Activated T-cell treated with anti-CD3 and anti-CD28 coated beads, Interleukin-2, amount 50 U/mL, for 1 hour (primary cell): ENCODE measurements around the gene NAP1L1.
A peak's percentile ranks its signal among the peaks of the same experiment; 100 is the strongest.

Experiments
- DNase-seq: peaks from one replicate; pipeline ENCODE4 v3.0.0-alpha.2; 2020

The NAP1L1 gene

GRCh38 chr12:76037130-76038103 lies 47.1 kb downstream of the NAP1L1 start:
- DNase-seq, result no peak

GRCh38 chr12:76035045-76035444 lies 49.4 kb downstream of the NAP1L1 start:
- DNase-seq, result no peak

- DNase-seq, result no peak
These were observed 51.1 kb downstream of the NAP1L1 start for GRCh38 chr12:76033081-76034011.

- no peak for DNase-seq
These were observed 52.2 kb downstream of the NAP1L1 start for GRCh38 chr12:76032043-76032981.

GRCh38 chr12:76031414-76032042 lies 53.0 kb downstream of the NAP1L1 start, which contains the start of gene PHLDA1:
Gene PHLDA1, minus strand, starts transcription at chr12:76031776.
- peak; percentile 92 for DNase-seq

GRCh38 chr12:76031081-76031413 lies 53.4 kb downstream of the NAP1L1 start:
- DNase-seq, result no peak

GRCh38 chr12:76030341-76031080 lies 54.0 kb downstream of the NAP1L1 start:
- peak; percentile 61 for DNase-seq

- peak; percentile 45 for DNase-seq
These were observed 54.5 kb downstream of the NAP1L1 start for GRCh38 chr12:76029982-76030340.

GRCh38 chr12:76028571-76029277 lies 55.8 kb downstream of the NAP1L1 start:
- no peak for DNase-seq

GRCh38 chr12:76026643-76027063 lies 57.8 kb downstream of the NAP1L1 start:
- no peak for DNase-seq

- DNase-seq, result no peak
These were observed 58.6 kb downstream of the NAP1L1 start for GRCh38 chr12:76025601-76026575.

- DNase-seq, result no peak
These were observed 59.4 kb downstream of the NAP1L1 start for GRCh38 chr12:76024942-76025600.

GRCh38 chr12:76024102-76024781 lies 60.2 kb downstream of the NAP1L1 start:
- no peak for DNase-seq

- DNase-seq, result no peak
These were observed 61.3 kb downstream of the NAP1L1 start for GRCh38 chr12:76023069-76023690.

GRCh38 chr12:76022506-76022905 lies 62.0 kb downstream of the NAP1L1 start:
- DNase-seq, result no peak

GRCh38 chr12:76020731-76021672 lies 63.5 kb downstream of the NAP1L1 start:
- peak; percentile 41 for DNase-seq
